ENCODE results near the gene APP. TPM values are rescaled to one million over a fixed set of nuclear protein-coding genes. Genes with fewer than 3 reads are reported as not detected.

The APP gene
- total and polyA plus RNA-seq, 2 of the 13 experiments (the other 11 are each of a cell fraction or from before 2014, with no cell fraction given), result 70.6 to 262 TPM

GRCh38 chr21:25984538-25984937, 186.0 kb downstream of the APP start:
- no peaks in the 10 kb centered on the region for H3K27me3 ChIP-seq (ENCODE audit: control insufficient read depth in 1 of 2, insufficient read depth in 2 of 2, low read length in 2 of 2)
- H3K4me2 ChIP-seq (ENCODE audit: low read depth, low read length), result no peak overlapping the region
- in situ Hi-C loops (cut with HindIII; ENCODE audit: extremely low pct_ligation_motif_present, low pct_unique_long_range_greater_than_20kb), result no loop called here
- intact Hi-C loops (cut with micrococcal nuclease; ENCODE audit: unreplicated experiment), result no loop called here
- peaks cover 0 to 14% of the 10 kb centered on the region in 2 experiments; a peak in 2 of 5 replicates for H3K36me3 ChIP-seq (replicated peaks in 1 of 2; ENCODE audit: control insufficient read depth in 1 of 2, insufficient read depth in 2 of 2, low read length in 2 of 2)
- no TSS peak for BruUV-seq (replicated peaks)
- TF ChIP-seq ZNF569 (CRISPR knock-in tag; IDR thresholded peaks at IDR 0.05; ENCODE audit: borderline replicate concordance), result no peak
- TF ChIP-seq REXO4 (CRISPR knock-in tag; IDR thresholded peaks at IDR 0.05; ENCODE audit: borderline replicate concordance), result no peak
- TF ChIP-seq NFAT5 (CRISPR knock-in tag; IDR thresholded peaks at IDR 0.05), result no peak
- no peak for TF ChIP-seq ZNF24 (IDR thresholded peaks at IDR 0.05)
- no peak for TF ChIP-seq POLR2A (IDR thresholded peaks at IDR 0.05; ENCODE audit: insufficient read depth in 1 of 2, low read depth in 2 of 2, low read length in 2 of 2)
- TF ChIP-seq FIP1L1 (IDR thresholded peaks at IDR 0.05; ENCODE audit: borderline replicate concordance, insufficient read depth, low read depth, low read length), result no peak
- no peak for TF ChIP-seq U2AF1 (optimal IDR thresholded peaks at IDR 0.05; ENCODE audit: low read depth, low read length)
- no peak for TF ChIP-seq ZNF326 (CRISPR knock-in tag; IDR thresholded peaks at IDR 0.05; ENCODE audit: borderline replicate concordance)
- no peak for TF ChIP-seq RBFOX2 (IDR thresholded peaks at IDR 0.05; ENCODE audit: low read depth, low read length)
- TF ChIP-seq RFX1 (IDR thresholded peaks at IDR 0.05), result no peak
- no peak for TF ChIP-seq RARA (CRISPR knock-in tag; IDR thresholded peaks at IDR 0.05)
- TF ChIP-seq TBP (CRISPR knock-in tag; IDR thresholded peaks at IDR 0.05), result no peak
- TF ChIP-seq MED1 (CRISPR knock-in tag; IDR thresholded peaks at IDR 0.05), result no peak
- TF ChIP-seq HDAC6 (IDR thresholded peaks at IDR 0.05; ENCODE audit: low read depth, low read length), result no peak
- no peak overlapping the region for H3K9ac ChIP-seq (ENCODE audit: insufficient read depth, low read depth, low read length)
- H3K4me3 ChIP-seq (replicated peaks in 1 of 3; ENCODE audit: insufficient read depth in 1 of 3, low read depth in 2 of 3, low read length in 3 of 3), result no peak overlapping the region
- FAIRE-seq (no peak), DNase-seq (ENCODE audit: low spot score) (no peak), ATAC-seq (no peak)
- 58% methylated on average over 1 of the region's 1 CpG for WGBS (ENCODE audit: low lambda C conversion rate)
- H3K79me2 ChIP-seq (ENCODE audit: insufficient read depth, low read length), result no peaks in the 10 kb centered on the region
- H4K20me1 ChIP-seq (ENCODE audit: insufficient read depth, low read length), result no peaks in the 10 kb centered on the region
- H3K4me1 ChIP-seq (ENCODE audit: insufficient read depth, low read length), result no peaks in the 10 kb centered on the region
- ChIA-PET POLR2A (no interaction called here), CTCF (ENCODE audit: low intra/inter-chr PET ratio, low total read pairs) (no interaction called here)
- H3K9me3 ChIP-seq (ENCODE audit: low read length), result no peaks in the 10 kb centered on the region
- no peak overlapping the region for H3K27ac ChIP-seq (ENCODE audit: extremely low read length, insufficient read depth, low read length)
- H2AFZ ChIP-seq (ENCODE audit: low read length), result no peak overlapping the region

Measured in HepG2 (cell line).